ENCODE results near the gene ZNF136.
A peak's percentile ranks its signal among the peaks of the same experiment; 100 is the strongest.

ZNF136 gene

DNA sequence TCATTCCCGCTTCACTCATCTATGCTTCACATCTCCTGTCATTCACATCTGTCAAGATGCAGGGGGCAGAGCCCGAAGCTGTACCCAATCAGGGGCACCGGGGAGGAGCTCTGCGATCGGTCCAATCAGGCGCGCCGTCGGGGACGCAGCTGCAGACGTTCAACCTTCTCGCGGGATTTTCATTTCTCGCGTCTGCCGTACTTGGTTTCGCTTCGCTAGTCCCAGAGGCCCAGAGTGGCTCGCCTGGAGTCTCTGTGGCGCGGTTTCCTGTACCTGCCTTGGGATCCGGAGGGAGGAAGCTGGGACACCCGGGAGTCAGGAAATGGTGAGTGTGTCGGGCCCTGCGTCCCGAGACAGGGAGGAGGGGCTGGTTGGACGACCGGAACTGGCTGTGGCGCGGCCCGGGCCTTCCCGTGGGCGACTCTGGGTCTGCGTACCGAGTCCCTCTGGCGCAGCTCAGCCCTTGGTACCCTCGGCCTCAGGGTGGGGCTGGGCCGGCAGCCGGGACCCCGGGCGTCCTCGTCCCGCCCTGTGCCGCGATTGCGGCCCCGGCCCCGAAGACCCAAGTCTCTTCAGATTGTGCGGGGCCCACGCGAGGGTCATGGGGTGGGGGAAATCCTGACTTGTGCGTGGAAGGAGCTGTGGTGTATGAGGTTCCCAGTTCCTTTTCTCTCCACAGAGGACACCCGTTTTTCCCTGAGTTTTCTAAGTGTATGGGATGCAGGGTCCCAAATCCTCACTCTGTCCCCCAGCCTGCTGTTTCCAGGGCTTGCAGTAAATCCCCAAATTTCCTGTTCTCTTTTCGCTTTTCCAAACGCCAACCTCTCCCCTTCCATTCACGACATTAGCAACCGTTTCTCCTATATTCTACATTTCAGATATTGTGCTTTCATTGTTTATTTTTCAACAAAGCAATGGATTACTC, at the start of gene ZNF136:
TSS of gene ZNF136 (plus strand) at position 215 of the 925 bp plus-strand sequence. CDS start at position 323, 108 bp downstream.
- DNase-seq: peak; percentile 77

DNA sequence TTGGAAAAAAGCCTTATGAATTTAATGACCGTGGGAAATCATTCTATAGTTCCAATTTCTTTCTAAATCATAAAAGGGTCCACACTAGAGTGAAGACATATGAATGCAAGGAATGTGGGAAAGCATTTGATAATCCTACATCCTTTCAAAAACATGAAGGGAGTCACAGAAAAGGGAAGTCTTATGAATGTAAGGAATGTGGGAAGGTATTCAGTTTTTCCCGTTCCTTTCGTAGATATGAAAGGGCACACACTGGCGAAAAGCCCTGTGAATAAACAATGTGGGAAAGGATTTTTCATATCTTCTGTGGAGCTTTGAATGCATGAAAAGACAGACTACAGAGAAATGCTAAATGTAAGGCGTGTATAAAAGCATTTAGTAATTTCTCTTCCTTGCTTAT, 49.8 kb upstream of the ZNF136 start:
- no peak for DNase-seq

DNA sequence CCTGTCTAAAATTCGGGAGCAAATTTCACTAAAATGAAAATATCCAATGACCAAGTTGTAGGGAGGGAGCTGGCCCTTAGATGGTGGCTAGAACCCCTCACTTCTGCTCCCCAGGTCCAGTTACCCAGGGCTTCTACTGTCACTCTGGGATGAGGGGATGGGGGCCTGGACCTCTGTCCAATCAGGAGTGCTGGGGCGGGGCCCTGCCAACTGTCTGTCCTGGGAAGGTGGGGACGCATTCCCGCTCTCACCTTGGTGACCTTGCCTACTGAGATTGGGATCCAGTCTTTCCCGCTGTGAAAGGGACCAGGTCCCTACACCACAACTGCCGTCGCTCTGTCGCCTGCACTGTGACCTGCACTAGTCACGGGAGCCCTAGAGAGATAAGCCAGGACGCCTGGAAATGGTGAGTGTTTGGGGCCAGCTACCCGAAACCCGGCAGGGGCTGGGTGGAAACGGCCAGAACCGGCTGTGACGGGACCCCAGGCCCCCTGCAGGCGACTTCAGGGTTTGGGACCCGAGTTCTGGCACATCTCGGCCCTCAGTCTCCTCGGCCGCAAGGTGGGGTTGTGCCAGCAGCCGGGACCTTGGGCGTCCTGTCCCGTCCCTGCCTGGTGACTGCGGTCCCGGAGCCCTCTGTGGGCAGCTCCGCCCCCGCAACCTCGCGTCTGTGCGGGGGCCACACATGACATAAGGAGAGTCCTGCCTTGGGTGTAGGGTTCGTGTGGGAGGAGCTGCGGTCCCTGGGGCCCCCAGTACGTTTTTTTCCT, 45.5 kb upstream of the ZNF136 start:
- DNase-seq: no peak

DNA sequence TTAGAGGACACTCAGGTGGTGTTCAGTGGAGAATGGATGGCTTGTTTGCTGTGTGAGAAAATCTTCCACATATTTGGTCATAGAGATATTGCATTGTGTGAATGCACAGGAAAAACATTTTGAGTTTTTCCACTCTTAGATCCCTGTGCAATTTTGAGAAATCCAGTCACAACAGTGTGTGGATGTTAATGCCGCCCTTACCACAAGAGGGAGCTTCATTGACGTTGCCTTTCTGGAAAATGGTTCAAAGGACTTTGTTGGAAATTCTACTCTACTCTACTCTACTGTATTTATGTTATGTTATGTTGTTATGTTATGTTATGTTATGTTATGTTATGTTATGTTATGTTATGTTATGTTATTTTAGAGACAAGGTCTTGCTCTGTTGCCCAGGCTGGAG, 36.2 kb upstream of the ZNF136 start:
- no peak for DNase-seq

DNA sequence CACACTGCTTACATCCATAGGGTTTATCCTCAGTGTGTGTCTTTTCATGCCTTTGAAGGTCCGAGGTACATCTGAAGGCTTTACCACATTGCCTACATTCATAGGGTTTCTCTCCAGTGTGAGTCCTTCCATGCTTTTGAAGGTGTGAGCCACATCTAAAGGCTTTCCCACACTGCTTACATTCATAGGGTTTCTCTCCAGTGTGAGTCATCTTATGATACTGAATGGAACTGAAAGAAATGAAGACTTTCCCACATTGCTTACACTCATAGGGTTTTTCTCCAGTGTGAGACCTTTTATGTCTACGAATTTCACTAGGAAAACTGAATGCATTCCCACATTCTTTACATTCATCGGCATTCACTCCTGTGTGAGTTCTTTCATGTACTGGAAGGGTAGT, 29.8 kb upstream of the ZNF136 start:
- DNase-seq: no peak

DNA sequence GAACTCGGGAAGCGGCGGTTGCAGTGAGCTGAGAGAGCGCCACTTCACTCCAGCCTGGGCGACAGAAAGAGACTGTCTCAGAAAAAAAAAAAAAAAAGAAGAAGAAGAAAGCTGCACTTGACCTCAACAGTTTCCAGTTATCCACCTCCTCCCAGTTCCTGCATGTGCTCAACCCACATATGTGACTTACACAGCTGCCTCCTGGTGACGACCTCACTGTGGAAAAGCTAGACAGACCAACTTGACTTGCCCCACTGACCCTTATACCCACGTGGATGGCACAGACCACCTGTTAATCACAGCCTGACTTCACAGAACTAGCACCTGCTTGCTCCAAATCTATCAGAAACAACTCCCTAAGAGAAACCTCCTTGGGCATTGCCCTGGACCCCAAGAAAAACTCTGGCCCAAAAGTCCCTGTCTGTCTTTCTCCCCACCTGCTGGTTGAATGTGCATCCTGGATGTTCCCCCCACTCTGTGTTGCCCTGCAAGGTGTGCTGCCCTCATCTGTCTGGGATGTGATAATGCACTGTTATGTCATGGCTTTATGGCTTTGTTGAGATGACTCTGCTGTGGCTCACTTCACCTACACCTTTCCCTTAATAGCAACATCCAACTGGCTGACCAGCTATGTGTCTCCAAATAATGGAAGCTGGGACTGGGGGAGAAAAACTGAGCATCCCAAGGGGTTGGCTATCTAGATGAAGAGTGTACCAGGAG, 25.5 kb upstream of the ZNF136 start:
- DNase-seq: no peak

DNA sequence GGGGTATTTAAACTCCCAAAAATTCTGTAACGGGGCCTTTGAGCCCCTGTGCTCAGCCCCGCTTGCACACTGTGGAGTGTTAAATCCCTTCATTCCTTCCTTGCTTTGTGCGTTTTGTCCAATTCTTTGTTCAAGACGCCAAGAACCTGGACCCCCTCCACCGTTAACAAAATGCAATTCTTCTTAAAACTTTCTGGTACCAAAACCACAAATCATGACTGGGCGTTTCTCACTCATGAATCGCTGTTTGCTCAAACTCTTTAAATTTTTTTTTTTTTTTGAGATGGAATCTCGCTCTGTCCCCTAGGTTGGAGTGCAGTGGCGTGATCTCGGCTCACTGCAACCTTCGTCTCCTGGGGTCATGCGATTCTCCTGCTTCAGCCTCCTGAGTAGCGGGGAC, 23.6 kb upstream of the ZNF136 start:
- DNase-seq: no peak

DNA sequence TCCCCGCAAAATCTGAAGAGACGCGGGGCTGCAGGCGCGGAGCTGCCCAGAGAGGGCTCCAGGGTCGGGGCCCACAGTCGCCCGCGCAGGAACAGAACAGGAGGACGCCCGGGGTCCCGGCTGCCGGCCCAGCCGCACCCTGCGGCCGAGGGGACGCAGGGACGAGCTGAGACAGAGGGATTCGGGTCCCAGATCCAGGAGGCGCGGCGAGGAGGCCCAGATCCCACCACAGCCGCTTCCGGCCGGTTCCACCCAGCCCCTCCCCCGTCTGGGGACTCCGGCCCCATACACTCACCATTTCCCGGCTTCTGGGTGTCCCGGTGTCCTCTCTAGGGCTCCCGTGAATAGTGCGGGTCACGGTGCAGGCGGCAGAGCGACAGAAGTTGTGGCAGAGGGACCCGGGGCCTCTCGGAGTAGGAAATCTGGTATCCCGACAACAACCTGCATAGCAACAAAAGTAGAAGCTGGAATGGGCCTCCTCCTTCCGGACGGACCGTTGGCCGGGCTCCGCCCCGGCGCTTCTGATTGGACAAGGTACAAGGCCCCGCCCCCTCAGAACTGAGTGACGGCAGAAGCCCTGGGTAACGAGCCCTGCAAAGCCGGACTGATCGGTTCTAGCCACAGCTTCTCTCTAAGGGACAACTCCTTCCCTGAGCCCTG, 22.9 kb upstream of the ZNF136 start, which contains the start of gene ZNF20:
TSS of gene ZNF20 (minus strand) at position 466 of the 660 bp plus-strand sequence. CDS start at position 298, 168 bp downstream.
- DNase-seq: peak; percentile 80

DNA sequence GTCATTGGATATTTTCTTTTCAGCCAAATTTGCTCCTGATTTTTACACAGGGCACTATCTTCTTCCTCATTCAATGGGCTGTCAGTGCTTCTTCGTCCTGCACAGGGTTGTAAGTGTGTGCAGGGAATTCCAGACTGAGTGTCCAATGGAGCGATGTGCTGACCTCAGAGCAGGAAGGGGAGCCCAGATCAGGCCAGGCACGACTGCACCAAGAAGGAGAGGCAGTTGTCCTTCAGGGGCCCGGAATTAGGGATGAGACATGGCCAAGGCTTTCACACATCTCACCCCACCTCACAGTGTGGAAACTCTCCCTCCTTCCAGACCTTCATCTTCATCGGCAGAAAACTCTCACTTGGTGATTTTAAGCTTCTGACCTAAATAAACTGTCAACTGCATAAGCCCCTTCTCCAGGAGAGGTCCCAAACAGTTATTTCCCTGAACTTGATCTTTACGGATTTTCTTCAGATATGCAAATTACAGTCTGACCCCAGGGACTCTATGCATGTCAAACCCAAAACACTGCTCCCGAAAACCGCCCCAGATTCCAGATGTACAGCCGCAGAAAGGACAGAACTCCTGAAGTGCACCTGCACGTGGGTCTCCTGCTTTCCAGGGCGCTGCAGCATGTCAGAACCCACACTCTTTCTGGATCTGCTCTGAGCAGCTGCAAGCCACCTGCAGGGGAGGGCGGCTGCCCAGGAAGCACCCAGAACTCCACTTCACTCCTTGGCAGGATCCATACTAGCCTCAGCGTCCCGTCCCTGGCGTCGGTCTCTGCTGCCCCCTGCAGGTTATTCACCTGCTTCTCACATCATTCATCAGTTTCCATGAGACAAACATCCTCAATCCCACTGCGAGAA, 22.1 kb upstream of the ZNF136 start:
- DNase-seq: peak; percentile 67

DNA sequence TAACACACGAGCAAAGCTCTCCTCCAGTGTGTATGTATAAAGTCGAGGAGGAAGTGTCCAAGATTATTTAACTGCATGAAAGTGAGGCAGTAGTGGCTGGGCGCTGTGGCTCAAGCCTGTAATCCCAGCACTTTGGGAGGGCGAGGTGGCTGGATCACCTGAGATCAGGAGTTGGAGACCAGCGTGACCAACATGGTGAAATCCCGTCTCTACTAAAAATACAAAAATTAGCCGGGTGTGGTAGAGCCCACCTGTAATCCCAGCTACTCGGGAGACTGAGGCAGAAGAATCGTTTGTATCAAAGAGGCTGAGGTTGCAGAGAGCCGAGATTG, 21.5 kb upstream of the ZNF136 start:
- DNase-seq: no peak

DNA sequence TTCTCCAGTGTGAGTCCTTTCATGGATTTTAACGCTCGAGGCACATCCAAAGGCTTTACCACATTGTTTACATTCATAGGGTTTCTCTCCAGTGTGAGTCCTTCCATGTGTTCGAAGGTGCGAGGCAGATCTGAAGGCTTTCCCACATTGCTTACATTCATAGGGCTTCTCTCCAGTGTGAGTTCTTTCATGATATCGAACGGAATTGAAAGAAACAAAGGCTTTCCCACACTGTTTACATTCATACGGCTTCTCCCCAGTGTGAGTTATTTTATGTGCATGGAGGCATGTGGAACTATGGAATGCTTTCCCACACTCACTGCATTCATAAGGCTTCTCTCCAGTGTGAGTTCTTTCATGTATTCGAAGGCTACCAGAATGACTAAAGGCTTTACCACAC, 17.5 kb upstream of the ZNF136 start:
- DNase-seq: no peak

DNA sequence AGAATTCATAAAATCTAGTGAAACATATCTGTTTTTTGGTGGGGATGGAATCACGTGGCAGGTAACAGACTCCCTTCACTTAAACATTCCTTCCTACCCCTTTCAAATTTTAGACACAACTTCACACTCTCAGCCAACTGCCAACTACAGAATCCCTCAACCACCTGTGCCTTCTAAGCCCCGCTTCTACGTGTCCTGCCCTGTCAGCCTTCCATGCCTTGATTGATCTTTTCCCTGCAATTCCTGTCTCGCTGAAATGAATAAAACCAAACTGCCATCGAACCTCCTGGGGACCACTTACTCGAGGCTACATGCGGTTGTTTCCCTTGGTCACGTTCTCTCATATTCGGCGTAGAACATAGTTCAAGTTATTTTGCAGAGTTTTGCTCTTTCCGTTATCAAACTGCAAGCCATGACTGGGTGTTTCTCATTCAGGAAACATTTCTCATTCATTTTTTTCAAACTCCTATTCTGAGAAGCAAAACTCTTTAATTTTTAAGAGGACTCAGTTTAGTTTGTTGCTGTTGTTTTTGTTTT, 7.5 kb upstream of the ZNF136 start:
- no peak for DNase-seq

DNA sequence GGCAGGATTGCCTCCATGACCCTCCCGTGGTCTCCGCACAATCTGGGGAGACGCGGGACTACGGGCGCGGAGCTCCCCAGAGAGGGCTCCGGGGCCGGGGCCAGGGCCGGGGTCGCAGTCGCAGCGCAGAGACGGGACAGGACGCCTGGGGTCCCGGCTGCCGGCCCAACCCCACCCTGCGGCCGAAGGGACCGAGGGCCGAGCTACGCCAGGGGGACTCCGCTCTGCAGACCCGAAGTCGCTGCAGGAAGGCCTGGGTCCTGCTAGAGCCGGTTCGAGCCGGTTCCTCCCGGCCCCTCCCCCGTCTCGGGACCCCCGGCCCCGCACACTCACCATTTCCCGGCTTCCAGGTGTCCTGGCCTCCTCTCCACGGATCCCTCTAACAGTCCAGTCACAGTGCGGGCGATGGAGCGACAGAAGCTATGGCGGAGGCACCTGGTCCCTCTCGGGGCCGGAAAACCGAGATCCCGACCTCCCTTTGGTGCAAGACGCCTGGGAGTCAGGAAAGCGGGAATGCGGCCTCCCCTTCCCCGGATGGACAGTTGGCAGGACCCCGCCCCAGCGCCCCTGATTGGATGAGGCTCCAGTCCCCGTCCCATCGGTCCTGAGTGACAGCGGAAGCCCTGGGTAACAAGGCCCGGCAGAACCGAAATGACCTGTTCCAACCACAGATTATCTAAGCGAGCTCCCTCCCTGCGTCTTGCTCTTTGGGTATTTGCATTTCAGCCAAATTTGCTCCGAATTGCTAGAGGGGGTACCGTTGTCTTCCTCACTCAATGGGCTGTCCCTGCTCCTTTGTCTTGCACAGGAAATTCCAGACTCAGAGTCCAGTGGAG, 6.5 kb upstream of the ZNF136 start, which contains the start of gene ZNF625:
TSS of gene ZNF625 (minus strand) at position 512 of the 836 bp plus-strand sequence. CDS start at position 336, 176 bp downstream.
- DNase-seq: peak; percentile 67

DNA sequence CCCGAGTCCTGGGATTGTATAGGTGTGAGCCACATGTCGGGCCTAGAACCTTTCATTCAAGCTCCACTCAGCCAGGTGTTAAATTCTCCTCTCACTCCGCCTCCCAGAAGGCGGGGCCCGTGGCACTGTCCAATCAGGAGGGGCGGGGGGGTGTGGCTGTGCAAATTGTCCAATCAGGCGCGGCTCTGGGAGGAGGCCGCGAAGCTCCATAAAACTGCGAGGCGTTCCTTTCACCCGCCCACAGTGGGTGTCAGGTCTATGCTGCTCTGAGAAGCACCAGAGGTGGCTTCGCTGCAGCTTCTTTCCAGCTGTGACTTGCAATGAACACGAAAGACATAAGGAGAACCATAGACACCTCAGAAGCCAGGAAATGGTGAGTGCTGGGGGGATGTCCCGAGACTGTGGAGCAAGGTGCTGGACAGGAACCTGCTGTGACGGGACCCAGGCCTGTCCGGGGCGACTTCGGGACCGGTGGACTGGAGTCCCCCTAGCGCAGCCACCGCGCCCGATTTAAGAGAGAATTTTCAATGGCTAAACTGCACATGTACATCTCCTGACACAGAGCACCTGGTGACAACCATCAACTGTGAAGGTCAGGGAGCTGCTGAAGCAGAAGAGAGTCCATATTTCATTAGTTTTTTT, 3.0 kb upstream of the ZNF136 start:
- no peak for DNase-seq

DNA sequence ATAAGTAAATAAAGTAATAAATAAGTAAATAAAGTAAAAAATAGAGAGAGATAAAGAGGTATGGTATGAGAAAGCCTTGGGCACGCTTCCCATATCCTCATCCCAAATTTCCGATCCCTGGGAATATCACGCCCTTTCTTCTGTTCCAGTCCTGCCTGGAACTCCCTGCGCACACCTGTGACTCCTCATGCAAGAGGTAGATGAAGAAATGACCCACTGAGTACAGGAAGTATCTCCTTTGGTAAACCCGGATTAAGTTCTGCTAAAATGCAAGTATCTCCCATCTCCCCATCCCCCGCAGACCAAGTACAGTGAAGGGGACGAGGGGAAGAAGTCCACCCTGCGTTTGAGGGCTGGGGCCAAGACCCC, 399 bp upstream of the ZNF136 start:
- no peak for DNase-seq

DNA sequence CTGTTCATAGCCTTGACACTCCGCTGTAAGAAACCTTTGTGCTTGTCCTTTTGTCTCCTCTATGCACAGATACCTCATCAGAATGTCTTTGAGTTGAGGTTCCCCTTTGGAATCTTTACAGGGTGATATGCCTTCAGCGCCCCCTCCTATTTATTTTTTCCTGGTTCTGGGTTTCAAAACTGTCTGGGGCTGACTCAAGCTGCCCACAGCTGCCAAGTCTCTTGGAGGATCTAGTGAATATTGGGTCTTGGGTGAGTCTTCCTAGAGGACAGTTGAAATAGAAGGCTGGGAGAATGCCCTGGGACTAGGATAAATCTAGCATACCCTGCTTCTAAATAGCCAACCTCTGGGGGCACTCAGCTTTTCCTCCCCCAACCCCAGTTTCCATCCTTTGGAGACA, 930 bp downstream of the ZNF136 start:
- DNase-seq: no peak

DNA sequence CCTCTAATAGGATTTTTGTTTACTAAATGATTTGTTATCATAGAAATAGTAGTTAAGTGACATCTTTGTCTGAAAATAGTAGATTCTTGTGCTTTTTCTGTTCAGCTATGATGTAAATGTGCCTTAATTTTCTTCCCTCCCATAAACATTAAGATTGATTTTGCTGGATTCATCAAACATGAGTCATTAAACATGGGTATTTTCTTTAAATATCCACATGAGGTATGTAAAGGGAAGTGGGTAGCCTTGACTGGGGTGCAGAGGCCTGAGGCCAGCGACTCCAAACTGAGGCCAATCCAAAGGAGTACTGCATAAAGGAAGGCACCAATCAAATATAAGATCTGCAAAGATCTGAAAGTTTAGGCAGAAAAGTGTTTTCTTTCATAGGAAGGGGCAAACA, 3.7 kb downstream of the ZNF136 start:
- DNase-seq: no peak

DNA sequence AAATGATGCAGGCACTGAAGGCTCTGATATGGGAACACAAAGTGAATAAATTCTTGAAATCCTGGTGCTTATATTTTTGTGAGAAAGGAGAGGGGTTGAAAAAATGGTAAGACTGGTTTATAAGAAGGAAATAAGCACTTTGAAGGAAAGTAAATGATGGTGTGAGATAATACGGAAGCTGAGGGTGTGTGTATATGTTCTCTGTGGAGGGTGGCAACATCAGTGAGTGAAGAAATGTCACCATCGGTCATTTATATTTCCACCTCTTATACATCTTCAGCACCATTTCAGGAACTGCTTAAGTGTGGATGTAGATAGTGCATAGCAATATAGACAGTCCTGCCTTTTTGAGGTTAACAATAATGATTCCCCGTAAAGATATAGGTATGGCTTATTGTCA, 17.5 kb downstream of the ZNF136 start:
- DNase-seq: no peak

DNA sequence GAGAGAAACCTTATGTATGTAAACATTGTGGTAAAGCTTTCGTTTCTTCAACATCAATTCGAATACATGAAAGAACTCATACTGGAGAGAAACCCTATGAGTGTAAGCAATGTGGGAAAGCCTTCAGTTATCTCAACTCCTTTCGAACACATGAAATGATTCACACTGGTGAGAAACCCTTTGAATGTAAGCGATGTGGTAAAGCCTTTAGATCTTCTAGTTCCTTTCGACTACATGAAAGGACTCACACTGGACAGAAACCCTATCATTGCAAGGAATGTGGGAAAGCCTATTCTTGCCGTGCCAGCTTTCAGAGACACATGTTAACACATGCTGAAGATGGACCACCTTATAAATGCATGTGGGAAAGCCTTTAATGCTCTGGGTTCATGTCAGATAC, 24.7 kb downstream of the ZNF136 start:
- DNase-seq: no peak

All from NCI-H345 (cell line).